HL-60 (cell line): ENCODE data around the gene IL1RAPL1.

Source experiments
- DNase-seq, 2 experiments: peaks; one replicate each; pipeline ENCODE4 v3.0.0-alpha.2; 2010 to 2020; ENCODE audit warnings: low read depth in 1 of 2, low spot score in 1 of 2
- H3K27ac ChIP-seq: fragments of 250-450 bp; sonication (Bioruptor Pico); replicated peaks from 2 replicates; pipeline ENCODE4 v1.5.1; 2020; ENCODE audit warnings: mild to moderate bottlenecking, moderate library complexity
- H3K27me3 ChIP-seq: fragments of 250-450 bp; sonication (Bioruptor Pico); 2 replicates; pipeline ENCODE4 v1.5.1; 2021; ENCODE audit warnings: mild to moderate bottlenecking, moderate library complexity; ENCODE audit not compliant: insufficient read depth, poor library complexity, severe bottlenecking
- H3K4me3 ChIP-seq: replicated peaks from 2 replicates; pipeline ENCODE4 v1.5.1; 2011; ENCODE audit warnings: mild to moderate bottlenecking, control low read depth, low read length; ENCODE audit not compliant: insufficient read depth
- CTCF ChIP-seq: IDR thresholded peaks from one replicate; pipeline ENCODE4 v1.5.1; 2011; ENCODE audit warnings: low read length, control low read depth, inconsistent platforms; ENCODE audit not compliant: insufficient read depth
- GABPA ChIP-seq: IDR thresholded peaks from 2 replicates; pipeline ENCODE4 v1.6.1; 2012; ENCODE audit warnings: low read depth
- POLR2AphosphoS5 ChIP-seq: IDR thresholded peaks from 2 replicates; pipeline ENCODE4 v1.6.1; 2012; ENCODE audit warnings: low read depth
- REST ChIP-seq: IDR thresholded peaks from 2 replicates; pipeline ENCODE4 v1.6.1; 2012; ENCODE audit warnings: low read depth; ENCODE audit not compliant: insufficient replicate concordance
- SPI1 ChIP-seq: IDR thresholded peaks from 2 replicates; pipeline ENCODE4 v1.6.1; 2012; ENCODE audit warnings: low read depth, mild to moderate bottlenecking, borderline replicate concordance

IL1RAPL1 gene

GRCh38 chrX:29067351-29067750, 480.1 kb downstream of the IL1RAPL1 start:
- H3K27me3 ChIP-seq, result no peaks in the 10 kb centered on the region
- H3K27ac ChIP-seq, result no peak overlapping the region
- no peak for DNase-seq
- H3K4me3 ChIP-seq, result no peak overlapping the region
- TF ChIP-seq POLR2AphosphoS5 (no peak), CTCF (no peak), REST (no peak), GABPA (no peak), SPI1 (no peak)

- Histone ChIP-seq H3K4me3 (no peak overlapping the region), H3K27me3 (no peaks in the 10 kb centered on the region), H3K27ac (no peak overlapping the region)
- no peak for DNase-seq
- TF ChIP-seq REST (no peak), CTCF (no peak), GABPA (no peak), POLR2AphosphoS5 (no peak), SPI1 (no peak)
Observed at GRCh38 chrX:29071525-29072320, 484.5 kb downstream of the IL1RAPL1 start.

- TF ChIP-seq CTCF (no peak), GABPA (no peak), POLR2AphosphoS5 (no peak), SPI1 (no peak), REST (no peak)
- Histone ChIP-seq H3K27ac (no peak overlapping the region), H3K27me3 (no peaks in the 10 kb centered on the region), H3K4me3 (no peak overlapping the region)
- no peak for DNase-seq
Observed at GRCh38 chrX:29082558-29082957, 495.3 kb downstream of the IL1RAPL1 start.
